ENCODE measurements around the gene GATD1. TPM values are rescaled to one million over a fixed set of nuclear protein-coding genes. Genes with fewer than 3 reads are reported as not detected.

Gene GATD1
- polyA plus RNA-seq, 4 donors: 70.9 to 97.2 (median 74.7) TPM

DNA sequence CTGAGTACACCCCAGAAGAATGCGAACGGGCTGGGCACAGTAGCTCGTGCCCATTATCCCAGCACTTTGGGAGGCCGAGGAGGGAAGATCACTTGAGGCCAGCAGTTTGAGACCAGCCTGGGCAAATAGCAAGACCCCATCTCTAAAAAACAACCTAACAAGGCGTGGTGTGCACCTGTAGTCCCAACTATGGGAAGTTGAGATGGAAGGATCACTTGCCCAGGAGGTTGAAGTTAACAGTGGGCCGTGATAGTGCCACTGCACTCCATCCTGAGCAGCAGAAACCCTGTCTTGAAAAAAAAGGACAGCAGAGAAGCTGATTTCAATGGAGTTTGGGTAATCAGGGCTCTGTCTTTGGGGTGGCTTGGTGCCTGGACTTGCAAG is 35.8 kb upstream of the GATD1 start:
- no peak for DNase-seq (ENCODE audit: low read depth in 4 of 4, low spot score in 3 of 4)

DNA sequence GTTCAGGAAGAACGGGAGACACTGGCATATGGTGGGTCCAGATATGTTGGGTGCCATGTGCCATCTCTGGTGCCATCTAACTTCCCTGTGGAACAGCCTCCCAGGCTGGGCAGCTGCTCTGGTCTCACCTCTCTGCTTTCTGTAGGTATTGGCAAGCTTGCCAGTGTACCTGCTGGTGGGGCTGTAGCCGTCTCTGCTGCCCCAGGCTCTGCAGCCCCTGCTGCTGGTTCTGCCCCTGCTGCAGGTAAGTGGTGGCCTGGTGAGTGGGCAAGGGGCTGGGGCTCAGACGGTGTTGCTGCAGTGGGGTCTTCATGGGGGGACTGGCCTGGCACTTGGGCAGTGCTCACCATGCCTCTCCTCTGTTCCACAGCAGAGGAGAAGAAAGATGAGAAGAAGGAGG is 35.1 kb upstream of the GATD1 start:
- DNase-seq (ENCODE audit: low read depth in 4 of 4, low spot score in 3 of 4): no peak

DNA sequence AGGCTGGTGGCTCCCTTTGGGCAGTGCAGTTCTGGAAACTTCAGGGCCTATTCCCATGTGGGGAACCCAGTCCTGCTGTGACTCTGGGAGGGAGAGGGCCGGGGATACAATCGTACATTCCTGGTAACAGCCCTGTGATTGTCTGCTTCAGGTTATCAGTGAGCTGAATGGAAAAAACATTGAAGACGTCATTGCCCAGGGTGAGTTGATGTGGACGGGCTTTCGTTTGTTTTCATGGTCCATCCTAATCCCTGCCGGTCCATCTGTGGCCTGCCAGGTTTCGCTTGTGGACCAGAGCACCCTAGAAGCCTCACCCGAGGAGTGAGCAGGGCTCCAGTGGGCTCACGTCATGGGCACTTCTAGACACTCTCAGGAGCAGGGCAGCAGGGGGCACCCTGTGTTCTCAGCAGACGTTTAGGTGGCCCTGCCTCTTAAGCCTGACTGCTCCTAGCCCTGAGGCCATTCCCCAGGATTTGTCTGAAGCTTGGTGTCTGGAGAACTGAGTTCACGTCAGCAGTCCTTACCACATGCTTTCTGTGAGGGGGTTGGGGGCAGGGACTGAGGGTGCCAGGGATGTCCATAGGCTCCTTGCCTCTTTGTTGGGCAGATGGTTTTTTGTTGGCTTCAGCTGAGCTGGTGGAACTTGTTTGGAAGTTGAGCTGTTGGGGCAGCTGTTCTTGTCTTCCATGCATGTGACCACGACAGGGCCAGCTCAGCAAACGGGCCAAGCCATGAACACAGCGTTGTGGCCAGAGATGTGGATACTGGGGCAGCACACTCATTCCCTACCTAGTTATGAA is 34.4 kb upstream of the GATD1 start:
- DNase-seq (ENCODE audit: low read depth in 4 of 4, low spot score in 3 of 4): no peak

DNA sequence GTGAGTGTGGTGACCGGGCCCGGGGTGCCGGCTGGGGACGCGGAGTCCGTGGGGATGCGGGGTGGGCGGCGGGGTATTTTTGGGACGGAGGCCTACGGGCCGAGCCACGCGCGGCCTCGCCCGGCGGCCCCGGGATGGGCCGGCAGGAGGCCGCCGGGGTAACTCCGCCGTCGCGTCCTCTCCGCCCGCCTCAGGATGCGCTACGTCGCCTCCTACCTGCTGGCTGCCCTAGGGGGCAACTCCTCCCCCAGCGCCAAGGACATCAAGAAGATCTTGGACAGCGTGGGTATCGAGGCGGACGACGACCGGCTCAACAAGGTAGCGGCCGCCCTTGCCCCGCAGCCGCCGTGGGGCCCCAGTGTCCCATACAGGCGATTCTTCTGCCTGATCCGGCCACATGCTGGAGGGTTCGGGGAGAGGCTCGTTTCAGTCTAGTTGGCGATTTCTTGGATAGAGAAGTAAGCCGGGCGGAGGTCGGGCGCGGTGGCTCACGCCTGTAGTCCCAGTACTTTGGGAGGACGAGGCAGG is 32.8 kb upstream of the GATD1 start:
- DNase-seq (ENCODE audit: low read depth in 4 of 4, low spot score in 3 of 4): no peak

DNA sequence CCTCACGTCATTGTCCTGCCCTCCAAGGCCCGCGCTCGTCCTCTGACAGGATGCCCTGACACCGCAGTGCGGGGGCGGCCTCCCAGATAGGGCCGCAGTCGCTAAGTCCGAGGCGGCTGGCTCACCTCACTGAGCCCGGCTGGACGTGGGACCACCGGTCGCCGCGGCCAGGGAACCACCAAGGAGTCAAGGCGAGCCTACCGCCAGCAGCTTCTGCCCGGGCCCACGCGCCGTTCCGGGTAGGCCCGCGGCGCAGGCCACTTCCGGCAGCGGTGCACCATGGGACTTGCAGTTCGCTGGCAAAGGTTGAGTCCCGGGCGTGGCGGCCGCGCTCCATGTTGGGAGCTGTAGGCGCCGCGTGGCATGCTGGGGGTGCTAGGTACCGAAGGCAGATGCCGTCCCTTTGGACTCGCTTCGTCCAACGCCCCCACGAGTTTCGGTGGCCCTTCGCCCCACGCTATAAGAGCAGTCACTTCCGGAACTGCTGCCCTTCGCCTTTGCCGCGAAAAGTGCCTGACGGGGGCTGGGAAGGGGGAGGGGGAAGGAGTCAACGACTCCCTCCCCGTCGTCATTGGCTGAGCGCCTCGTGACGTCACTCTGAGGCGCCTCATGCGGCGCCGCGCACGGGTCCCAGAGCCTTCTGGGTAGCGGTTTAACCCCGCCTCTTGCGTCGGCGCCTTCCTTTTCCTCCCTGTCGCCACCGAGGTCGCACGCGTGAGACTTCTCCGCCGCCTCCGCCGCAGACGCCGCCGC is 32.2 kb upstream of the GATD1 start, which contains the start of gene RPLP2:
Gene RPLP2, plus strand, starts transcription at position 681 of the 753 bp plus-strand sequence. CDS start 268 bp downstream, outside the sequence.
- DNase-seq (ENCODE audit: low read depth in 4 of 4, low spot score in 3 of 4): peak; percentile 95 to 99 (median 96)

DNA sequence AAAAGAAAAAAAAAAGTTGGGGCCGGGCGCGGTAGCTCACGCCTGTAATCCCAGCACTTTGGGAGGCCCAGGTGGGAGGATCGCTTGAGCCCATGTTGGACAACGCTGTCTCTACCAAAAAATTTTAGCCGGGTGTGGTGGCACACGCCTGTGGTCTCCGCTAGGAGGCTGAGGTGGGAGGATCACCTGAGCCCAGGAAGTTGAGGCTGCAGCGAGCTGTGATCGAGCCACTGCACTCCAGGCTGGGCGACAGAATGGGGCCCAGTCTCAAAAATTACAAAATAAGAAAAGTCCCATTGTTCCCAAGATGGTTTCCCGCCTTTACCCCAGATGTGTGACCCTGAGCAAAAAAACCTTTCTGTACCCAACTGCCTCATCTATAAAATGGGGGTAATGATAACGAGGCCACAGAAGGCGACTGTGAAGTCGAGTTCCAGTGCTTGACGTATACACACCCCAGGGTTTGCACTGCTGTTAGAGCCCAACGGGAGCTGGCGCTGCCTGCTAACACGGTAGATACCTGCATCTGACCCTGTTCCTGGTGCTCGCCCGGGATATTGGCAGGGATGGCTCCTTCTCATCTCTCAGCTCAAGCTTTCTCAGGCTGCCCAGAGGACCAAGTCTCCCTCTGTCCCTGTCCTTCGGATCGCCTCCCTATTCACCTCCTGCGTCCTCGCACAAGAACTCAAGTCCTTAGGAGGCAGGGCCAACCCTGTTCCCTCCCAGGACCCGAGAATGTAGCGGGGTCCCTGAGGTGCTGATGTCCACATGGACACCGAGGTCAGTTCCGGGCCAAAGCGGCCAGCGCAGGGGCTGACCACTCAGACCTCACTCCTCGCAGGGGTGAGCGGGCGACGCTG is 31.4 kb upstream of the GATD1 start:
- no peak for DNase-seq (ENCODE audit: low read depth in 4 of 4, low spot score in 3 of 4)

DNA sequence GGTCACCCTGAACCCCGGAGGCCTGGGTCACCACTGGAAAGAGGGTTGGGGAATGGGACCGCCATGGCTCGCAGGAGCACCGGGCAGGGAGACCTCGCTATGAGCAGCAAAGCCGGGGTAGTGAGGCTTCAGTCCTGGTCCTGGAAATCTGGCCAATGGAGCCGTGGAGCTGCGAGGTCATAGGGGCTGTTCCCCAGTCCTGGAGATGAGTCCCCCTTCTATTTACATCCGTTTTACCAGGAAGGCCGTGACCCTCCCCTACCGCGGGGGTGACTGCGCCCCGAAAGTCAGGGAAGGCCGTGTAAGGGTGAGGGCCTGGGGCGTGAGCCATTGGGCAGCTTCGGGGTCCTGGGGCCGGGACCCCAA is 27.3 kb upstream of the GATD1 start:
- no peak for DNase-seq (ENCODE audit: low read depth in 4 of 4, low spot score in 3 of 4)

DNA sequence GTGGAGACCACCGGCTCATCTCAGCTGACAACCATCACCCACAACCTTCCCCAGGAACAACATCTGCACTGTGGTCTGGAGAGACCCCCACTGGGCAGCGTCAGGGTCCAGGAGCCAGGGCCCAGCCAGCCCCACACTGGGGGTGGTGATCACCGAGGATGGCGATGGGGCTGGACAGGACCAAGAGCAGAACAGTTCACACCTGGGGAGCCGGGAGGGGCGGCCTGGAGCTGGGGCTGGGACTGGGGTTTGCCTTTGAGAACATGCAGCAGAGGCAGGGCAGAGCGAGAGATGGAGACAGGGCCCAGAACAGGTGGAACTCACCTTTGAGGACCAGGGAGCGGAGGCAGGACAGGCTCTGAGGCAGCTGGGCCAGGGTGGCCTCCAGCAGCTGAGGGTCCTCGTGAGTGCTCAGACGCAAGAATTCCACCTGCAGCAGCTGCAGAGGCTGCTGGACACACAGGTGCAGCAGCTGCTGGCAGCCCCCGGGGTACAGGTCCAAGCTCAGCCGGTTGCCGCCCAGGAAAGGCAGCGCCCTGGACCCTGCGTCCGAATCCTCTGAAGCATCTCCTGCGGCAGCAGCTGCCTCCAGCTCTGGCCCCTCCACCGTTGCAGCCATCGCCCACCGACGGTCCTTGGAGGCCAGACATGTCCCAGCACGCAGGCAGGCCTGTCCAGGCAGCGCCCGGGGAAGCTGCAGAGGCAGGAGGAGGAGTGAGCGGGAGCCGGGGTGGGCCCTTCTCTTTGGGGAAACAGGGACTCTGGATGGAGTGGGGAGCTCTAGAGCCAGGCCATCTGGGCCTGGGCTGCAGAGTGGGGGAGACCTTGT is 26.7 kb upstream of the GATD1 start:
- DNase-seq (ENCODE audit: low read depth in 4 of 4, low spot score in 3 of 4): no peak

DNA sequence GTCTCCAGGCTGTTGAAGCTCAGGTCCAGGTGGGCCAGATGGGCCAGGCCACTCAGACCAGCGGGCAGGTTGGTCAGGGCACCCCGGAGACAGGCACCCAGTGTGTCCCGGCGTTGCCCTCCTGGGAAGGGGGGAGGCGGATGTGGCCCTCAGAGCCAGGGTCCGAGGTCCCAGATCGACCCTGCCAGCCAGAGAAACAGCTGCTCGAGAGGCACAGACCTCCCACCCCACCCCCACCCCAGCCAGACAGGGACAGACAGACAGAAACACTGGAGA is 26.1 kb upstream of the GATD1 start:
- no peak for DNase-seq (ENCODE audit: low read depth in 4 of 4, low spot score in 3 of 4)

DNA sequence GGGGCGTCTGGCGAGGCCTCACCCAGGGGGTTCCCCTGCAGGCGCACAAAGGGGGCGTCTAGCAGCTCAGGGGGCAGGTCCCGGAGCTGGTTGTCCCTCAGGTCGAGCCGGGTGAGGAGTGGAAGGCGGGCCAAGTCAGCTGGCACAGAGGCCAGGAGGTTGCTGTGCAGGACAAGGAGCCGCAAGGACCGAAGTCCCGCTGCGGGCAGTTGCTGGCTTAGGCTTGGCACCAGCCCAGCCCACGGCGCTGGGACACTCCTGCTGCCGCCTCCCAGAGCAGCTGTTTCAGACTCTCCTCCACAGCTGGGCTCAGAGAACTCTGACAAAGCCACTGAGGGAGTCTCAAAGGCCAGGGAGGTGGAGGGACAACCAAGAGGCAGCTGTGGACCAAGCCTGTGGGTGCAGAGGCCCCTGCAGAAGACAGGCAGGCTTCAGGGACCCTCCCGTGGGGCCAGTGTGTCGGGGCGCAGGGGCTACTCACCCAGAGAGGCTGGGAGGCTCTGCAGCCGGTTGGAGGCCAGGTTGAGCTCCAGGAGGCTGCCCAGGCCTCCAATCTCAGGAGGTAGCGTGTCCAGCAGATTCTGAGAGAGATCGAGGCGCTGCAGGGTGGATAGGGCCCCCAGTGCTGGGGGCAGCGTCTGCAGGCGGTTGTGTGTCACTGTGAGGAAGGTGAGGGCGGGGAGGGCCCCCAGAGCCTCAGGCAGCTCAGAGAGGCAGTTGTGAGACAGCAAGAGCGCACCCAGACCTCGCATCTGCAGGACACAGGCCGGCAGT is 25.6 kb upstream of the GATD1 start:
- no peak for DNase-seq (ENCODE audit: low read depth in 4 of 4, low spot score in 3 of 4)

DNA sequence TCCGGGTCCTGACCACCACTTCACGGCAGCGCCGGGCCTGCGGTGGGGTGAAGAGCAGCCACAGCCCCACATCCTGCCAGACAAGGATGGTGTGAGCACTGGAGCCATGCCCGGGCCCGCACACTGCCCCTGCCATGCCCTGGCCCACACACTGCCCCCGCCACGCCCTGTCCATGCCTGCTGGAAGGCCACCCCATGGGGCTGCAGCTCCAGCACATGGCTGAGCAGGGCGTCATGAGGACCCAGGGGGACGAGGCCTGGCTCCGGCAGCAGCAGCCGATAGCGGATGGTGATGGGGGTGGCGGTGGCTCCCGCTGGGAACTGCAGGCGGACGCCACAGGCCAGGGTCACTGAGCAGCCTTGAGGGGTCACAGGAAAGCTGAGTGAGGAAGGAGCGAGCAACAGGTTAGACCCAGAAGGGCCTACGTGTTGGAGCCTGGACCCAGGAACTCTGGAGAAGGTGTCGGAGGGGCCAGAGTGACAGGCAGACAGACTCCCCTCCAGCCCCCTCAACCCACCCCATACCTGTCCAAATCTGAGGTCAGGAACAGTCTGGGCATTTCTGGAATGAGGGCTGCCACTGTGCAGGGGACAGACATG is 24.8 kb upstream of the GATD1 start:
- DNase-seq (ENCODE audit: low read depth in 4 of 4, low spot score in 3 of 4): no peak

DNA sequence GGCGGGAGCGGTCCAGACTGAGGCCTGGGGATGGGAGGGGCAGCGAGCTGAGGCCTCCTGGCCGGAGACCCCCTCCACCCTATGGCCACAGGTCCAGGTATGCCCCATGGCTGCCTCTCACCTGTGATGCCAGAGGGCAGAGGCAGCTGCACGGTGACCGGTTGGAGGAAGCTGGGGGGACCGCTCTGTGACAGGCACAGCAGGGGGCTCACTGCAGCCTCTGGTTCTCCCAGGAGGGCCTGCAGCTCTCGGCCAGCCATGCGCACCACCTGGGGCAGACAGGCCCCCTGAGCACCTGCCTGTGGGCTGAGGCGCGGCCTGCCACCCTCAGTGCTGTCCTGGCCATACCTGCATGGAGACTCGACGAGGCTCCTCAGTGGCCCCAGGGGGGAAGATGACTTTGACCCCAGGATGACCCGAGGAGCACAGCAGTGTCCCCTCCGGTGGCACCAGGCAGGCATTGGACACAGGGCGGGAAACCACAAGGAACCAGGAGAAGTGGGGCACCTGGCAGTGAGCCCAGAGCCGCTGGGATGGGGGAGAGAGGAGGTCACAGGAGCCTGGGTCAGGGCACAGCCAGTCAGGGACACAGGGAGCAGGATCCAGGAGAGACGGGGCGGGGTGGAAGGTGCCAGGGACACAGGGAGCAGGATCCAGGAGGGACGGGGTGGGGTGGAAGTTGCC is 24.0 kb upstream of the GATD1 start:
- DNase-seq (ENCODE audit: low read depth in 4 of 4, low spot score in 3 of 4): no peak

DNA sequence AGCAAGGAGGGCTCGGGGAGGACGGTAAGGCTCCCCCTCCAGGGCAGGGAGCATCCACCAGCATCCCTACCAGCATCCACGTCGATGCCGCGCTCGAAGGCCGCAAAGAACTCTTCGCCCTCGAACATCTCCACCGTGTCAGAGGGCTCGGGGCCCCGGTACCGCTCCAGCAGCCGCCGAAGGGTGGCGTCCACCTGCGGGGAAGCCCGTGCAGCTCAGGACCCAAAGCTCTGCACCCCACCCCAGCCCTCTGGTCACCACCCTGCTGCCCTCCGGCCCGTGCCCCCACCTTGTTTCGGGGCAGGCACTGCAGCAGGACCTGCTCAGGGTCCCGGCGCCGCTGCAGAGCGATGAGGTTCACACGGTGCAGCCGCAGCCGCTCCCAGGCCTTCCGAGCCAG is 23.2 kb upstream of the GATD1 start:
- no peak for DNase-seq (ENCODE audit: low read depth in 4 of 4, low spot score in 3 of 4)

DNA sequence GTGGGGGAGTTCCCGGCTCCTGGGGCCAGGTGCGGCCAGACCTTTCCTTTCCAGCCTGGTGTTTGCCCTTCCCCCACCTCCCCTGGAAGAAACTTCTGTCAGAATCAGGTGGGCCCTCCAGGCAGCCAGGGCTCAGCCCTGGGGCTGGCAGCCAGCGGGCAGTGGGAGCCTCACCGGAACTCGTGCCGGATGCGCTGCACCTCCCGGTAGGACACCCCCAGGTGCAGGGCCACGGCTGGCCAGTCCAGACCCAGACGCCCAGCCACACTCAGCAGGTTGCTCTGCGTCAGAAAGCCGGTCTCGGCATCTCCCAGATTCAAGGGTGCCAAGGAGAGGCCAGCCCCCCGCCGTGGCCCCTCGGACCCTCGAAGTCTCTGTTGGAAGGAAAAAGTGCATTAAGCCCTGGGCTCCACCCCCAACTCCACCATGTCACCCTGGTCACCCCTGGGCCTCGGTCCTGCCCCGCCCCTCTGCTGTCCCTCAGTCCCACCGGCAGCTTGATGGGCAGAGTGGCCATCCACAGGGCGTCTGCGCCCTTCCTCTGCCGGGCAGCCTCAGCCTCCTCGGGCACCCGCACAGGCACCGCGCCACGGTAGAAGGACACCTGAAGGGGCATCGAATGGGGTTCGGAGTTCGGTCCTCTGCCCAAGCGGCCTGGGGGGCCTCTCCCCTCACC is 22.5 kb upstream of the GATD1 start:
- DNase-seq (ENCODE audit: low read depth in 4 of 4, low spot score in 3 of 4): no peak

DNA sequence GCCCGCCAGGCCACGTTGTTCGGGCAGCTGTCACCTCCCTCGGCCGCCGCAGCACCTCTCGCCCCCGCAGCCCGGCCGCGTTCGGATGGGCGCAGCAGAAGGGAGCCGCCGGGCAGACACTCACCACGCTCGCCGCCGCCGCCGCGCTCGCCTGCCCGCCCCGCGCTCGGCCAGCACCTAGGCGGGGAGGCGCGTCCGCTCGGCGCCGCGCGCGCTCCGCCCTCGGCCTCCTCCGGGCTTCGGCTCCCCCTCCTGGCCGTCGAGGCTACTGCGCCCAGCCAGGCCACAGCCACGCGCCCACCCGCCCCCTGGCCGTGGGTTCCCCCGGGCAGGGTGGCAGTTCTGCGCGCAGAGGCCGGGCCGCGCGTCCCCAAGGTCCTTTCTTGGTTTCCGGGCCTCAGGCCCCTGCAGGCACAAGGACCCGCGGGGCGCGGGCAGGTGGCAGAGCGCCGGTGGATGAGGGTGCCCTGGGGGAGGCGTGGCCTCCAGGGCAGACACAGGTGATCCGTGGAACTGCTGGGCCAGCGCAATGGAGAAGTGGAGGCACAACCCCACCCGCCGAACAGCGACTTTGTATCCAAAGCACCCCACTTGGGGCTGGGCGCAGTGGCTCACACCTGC is 20.9 kb upstream of the GATD1 start, which contains the start of gene SLC25A22:
Gene SLC25A22, minus strand, starts transcription at position 189 of the 621 bp plus-strand sequence. CDS start 3,275 bp downstream, outside the sequence.
- peak in 1 of 4 donors; percentile 60 for DNase-seq (ENCODE audit: low read depth in 4 of 4, low spot score in 3 of 4)

DNA sequence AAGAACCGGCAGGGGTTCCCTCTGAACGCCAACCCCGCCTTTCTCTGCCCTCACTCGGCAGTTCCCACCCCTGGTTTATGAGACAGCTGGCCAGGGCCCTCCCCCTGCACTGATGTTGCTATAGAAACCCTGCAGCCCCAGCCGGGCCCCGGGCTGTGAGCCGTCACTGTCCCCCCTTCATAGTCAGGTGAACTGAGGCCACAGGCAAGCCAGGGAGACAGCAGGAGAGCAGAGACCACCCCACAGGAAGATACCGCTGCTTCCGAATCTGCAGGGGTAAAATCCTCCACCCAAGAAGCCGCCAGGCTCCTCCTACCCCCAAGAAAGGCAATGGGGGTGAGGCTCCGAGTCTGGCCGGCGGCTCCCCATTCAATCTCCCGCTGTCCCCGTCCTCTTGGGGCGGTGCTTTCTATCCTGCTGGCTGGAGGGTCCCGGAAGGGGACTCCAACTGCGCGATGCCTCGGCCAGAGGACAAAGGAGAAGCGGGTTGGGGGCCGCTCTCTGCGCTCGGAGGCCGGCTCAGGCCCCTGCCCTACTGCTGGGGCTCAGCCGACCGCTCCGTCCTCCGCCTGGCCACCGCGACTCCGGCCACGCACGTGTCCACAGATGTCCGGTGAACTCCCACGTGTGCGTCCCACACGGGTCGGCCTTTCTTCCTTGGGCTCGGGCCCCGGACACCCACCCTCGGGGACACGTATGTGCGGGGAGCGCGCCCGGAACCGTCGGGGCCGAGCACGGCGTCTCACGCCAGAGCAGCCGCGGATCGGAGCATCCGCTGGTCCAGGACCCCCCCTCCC is 20.2 kb upstream of the GATD1 start:
- DNase-seq (ENCODE audit: low read depth in 4 of 4, low spot score in 3 of 4): peak in 1 of 4 donors; percentile 64

All from right renal pelvis (tissue), 4 donors.